Activated T-cell treated with anti-CD3 and anti-CD28 coated beads for 4 hours (primary cell): ENCODE measurements around the gene SLCO1B3.
"Not testable (repeated sequence)": the region's sequence is repeated elsewhere in the genome, so short reads cannot be mapped to it uniquely, and the experiment has no call there.

Source experiments
- DNase-seq: peaks from one replicate; pipeline ENCODE4 v3.0.0-alpha.2; 2020

SLCO1B3 gene

GRCh38 chr12:20810487-20810886 is at the start of gene SLCO1B3:
TSS of gene SLCO1B3 (plus strand) at chr12:20810705. CDS start at chr12:20815739, 5,034 bp downstream.
- DNase-seq, result no peak

- DNase-seq, result no peak
Measured at GRCh38 chr12:20777420-20777819, 33.1 kb upstream of the SLCO1B3 start.

GRCh38 chr12:20778969-20779368 is 31.5 kb upstream of the SLCO1B3 start:
- DNase-seq, result no peak

GRCh38 chr12:20779971-20780370 is 30.5 kb upstream of the SLCO1B3 start:
- DNase-seq, result not testable (repeated sequence)

- not testable (repeated sequence) for DNase-seq
Measured at GRCh38 chr12:20783796-20784357, 26.6 kb upstream of the SLCO1B3 start.

- no peak for DNase-seq
Measured at GRCh38 chr12:20792971-20793370, 17.5 kb upstream of the SLCO1B3 start.

- no peak for DNase-seq
Measured at GRCh38 chr12:20798554-20798953, 12.0 kb upstream of the SLCO1B3 start.

GRCh38 chr12:20800160-20800559 is 10.3 kb upstream of the SLCO1B3 start:
- DNase-seq, result no peak

- no peak for DNase-seq
Measured at GRCh38 chr12:20801035-20801434, 9.5 kb upstream of the SLCO1B3 start.

GRCh38 chr12:20805921-20806320 is 4.6 kb upstream of the SLCO1B3 start:
- DNase-seq, result no peak

- DNase-seq, result no peak
Measured at GRCh38 chr12:20807192-20808080, 3.1 kb upstream of the SLCO1B3 start.

GRCh38 chr12:20808521-20808920 is 2.0 kb upstream of the SLCO1B3 start:
- no peak for DNase-seq

- DNase-seq, result no peak
Measured at GRCh38 chr12:20815574-20815973, 5.1 kb downstream of the SLCO1B3 start.

- no peak for DNase-seq
Measured at GRCh38 chr12:20822415-20822814, 11.9 kb downstream of the SLCO1B3 start.

- DNase-seq, result no peak
Measured at GRCh38 chr12:20822925-20823324, 12.4 kb downstream of the SLCO1B3 start.

- no peak for DNase-seq
Measured at GRCh38 chr12:20829919-20830318, 19.4 kb downstream of the SLCO1B3 start.

- DNase-seq, result no peak
Measured at GRCh38 chr12:20830456-20830855, 20.0 kb downstream of the SLCO1B3 start.

- no peak for DNase-seq
Measured at GRCh38 chr12:20832911-20833310, 22.4 kb downstream of the SLCO1B3 start.

- DNase-seq, result no peak
Measured at GRCh38 chr12:20852649-20853048, 42.1 kb downstream of the SLCO1B3 start.

- no peak for DNase-seq
Measured at GRCh38 chr12:20863056-20863455, 52.6 kb downstream of the SLCO1B3 start.

- no peak for DNase-seq
Measured at GRCh38 chr12:20865873-20866272, 55.4 kb downstream of the SLCO1B3 start.

- DNase-seq, result no peak
Measured at GRCh38 chr12:20868277-20868676, 57.8 kb downstream of the SLCO1B3 start.

- no peak for DNase-seq
Measured at GRCh38 chr12:20883288-20883687, 72.8 kb downstream of the SLCO1B3 start.

GRCh38 chr12:20885116-20885515 is 74.6 kb downstream of the SLCO1B3 start:
- no peak for DNase-seq
